Chondrocyte (in vitro differentiated cells): ENCODE measurements around the gene CHML. TPM values are rescaled to one million over a fixed set of nuclear protein-coding genes. Genes with fewer than 3 reads are reported as not detected.

ENCODE experiments used
- DNase-seq: peaks from one replicate; pipeline ENCODE4 v3.0.0; 2021; ENCODE audit warnings: mixed read lengths, low spot score
- H3K27ac Mint-ChIP-seq: one replicate; pipeline ENCODE4 v1.8.0; 2021; ENCODE audit warnings: mild to moderate bottlenecking, moderate library complexity, mixed read lengths; ENCODE audit not compliant: unreplicated experiment
- H3K27me3 Mint-ChIP-seq: 2 replicates; pipeline ENCODE4 v1.8.0; 2021; ENCODE audit warnings: low read depth, mixed read lengths
- H3K36me3 Mint-ChIP-seq: 2 replicates; pipeline ENCODE4 v1.8.0; 2021; ENCODE audit warnings: low read depth, mixed read lengths
- H3K4me1 Mint-ChIP-seq: 2 replicates; pipeline ENCODE4 v1.8.0; 2021; ENCODE audit warnings: low read depth, mild to moderate bottlenecking, mixed read lengths
- H3K4me3 Mint-ChIP-seq: one replicate; pipeline ENCODE4 v1.8.0; 2021; ENCODE audit warnings: mild to moderate bottlenecking, moderate library complexity, mixed read lengths; ENCODE audit not compliant: unreplicated experiment
- H3K9me3 Mint-ChIP-seq: 2 replicates; pipeline ENCODE4 v1.8.0; 2021; ENCODE audit warnings: low read depth, mixed read lengths
- total RNA-seq: library from RNA; stranded (reverse); gene quantifications from 3 replicates; pipeline ENCODE4 v1.2.1, GENCODE V29; 2021
- TF ChIP-seq, protein P1 (sequence below): fragments of 200-600 bp; sonication (generic); IDR thresholded peaks from 2 replicates; pipeline ENCODE4 v1.5.0; 2021; ENCODE audit warnings: antibody characterized with exemption, mild to moderate bottlenecking, moderate library complexity

CHML gene
- total RNA-seq, 1 donor from 2014 or later = 14.0 TPM

DNA sequence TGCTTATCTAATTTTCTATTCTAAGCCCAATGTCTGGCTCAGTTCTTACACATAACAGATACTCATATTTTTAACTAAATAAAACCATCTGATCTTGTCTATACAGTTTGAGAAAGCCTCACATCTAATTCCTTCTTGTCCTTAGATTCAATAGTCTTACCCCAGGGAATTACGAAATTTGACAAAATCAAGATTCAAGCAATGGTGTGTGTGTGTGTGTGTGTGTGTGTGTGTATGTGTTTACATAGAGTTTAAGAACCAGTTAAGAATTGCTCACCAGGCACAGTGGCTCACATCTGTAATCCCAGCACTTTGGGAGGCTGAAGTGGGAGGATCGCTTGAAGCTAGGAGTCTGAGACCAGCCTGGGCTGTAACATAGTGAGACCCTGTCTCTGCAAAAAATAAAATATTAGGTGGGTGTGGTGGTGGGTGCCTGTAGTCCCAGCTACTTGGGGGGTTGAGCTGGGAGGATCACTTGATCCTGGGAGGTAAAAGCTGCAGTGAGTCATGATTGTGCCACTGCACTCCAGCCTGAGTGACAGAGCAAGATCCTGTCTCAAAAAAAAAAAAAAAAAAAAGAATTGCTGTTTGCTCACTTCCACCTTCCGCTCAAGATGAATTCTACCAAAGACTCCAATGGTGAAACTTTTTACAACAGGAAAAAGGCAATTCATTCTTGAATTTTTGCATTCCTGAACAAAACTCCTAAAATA, 18.1 kb upstream of the CHML start:
- TF ChIP-seq, protein P1, sequence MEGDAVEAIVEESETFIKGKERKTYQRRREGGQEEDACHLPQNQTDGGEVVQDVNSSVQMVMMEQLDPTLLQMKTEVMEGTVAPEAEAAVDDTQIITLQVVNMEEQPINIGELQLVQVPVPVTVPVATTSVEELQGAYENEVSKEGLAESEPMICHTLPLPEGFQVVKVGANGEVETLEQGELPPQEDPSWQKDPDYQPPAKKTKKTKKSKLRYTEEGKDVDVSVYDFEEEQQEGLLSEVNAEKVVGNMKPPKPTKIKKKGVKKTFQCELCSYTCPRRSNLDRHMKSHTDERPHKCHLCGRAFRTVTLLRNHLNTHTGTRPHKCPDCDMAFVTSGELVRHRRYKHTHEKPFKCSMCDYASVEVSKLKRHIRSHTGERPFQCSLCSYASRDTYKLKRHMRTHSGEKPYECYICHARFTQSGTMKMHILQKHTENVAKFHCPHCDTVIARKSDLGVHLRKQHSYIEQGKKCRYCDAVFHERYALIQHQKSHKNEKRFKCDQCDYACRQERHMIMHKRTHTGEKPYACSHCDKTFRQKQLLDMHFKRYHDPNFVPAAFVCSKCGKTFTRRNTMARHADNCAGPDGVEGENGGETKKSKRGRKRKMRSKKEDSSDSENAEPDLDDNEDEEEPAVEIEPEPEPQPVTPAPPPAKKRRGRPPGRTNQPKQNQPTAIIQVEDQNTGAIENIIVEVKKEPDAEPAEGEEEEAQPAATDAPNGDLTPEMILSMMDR = no peak
- Mint-ChIP-seq H3K27ac (peak overlapping the region; percentile 47), H3K27me3 (no peaks in the 10 kb centered on the region), H3K9me3 (peaks cover 3% of the 10 kb centered on the region), H3K36me3 (no peaks in the 10 kb centered on the region), H3K4me1 (peaks cover 9% of the 10 kb centered on the region), H3K4me3 (no peak overlapping the region)
- DNase-seq = no peak

DNA sequence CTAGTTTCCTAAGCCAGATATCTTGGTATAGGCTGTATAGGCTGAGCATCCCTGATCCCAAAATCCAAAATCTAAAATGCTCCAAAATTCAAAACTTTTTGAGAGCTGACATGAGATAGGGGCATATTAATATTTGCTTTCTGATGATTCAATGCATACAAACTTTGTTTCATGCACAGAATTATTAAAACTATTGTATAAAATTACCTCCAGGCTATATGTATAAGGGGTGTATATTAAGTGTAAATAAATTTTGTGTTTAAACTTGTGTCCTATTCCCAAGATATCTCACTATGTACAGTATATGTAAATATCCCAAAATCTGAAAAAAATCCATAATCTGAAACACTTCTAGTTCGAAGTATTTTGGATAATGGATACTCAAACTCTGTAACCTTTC, 14.5 kb upstream of the CHML start:
- no peak overlapping the region for H3K4me3 Mint-ChIP-seq
- H3K27me3 Mint-ChIP-seq = peaks cover 9% of the 10 kb centered on the region
- no peaks in the 10 kb centered on the region for H3K36me3 Mint-ChIP-seq
- H3K4me1 Mint-ChIP-seq = peaks cover 9% of the 10 kb centered on the region
- peaks cover 3% of the 10 kb centered on the region for H3K9me3 Mint-ChIP-seq
- H3K27ac Mint-ChIP-seq = no peak overlapping the region
- TF ChIP-seq, protein P1 = no peak
- DNase-seq = no peak

DNA sequence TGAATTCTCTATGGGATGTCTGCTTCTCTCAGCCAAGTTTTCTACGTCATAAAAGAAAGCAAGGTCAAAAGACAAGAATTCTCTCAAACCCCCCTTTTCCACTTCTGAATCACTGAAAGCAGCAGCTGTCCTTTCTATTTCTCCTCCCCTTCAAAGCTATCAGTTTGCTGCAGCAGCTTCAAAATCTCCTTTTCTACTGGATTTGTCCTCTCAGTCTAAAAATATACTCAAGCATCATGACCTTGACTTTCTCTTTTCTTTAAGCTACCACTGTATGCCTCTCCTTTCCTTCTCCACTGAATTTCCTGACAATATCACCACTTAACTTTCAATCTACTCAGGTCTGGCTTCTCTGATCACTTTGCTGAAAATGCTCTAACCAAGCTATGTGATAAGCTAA, 13.8 kb upstream of the CHML start:
- Mint-ChIP-seq H3K36me3 (no peaks in the 10 kb centered on the region), H3K27ac (no peak overlapping the region), H3K27me3 (peaks cover 9% of the 10 kb centered on the region), H3K4me1 (peaks cover 9% of the 10 kb centered on the region), H3K4me3 (no peak overlapping the region), H3K9me3 (peaks cover 5% of the 10 kb centered on the region)
- TF ChIP-seq, protein P1 = no peak
- DNase-seq = no peak

DNA sequence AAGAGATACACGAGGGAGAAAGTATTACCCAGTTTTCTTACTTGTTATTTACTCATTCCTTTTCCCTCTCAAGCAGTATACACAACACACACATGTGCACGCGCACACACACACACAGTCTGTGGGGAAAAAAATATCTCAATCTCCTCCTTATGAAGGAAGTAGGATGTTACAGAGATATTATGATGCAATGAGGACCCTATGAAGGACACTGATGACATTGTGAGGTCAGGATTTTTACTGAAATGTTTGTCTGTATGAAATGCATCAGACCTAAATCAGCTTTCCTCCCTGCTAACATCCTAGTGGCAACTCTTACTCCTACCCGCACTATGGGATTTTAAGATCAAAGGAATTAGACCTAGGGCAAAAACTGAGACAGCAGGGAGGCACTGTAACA, 11.8 kb upstream of the CHML start, which contains the start of gene WDR64:
WDR64 (plus strand) TSS at position 270 of the 400 bp plus-strand sequence. CDS start 204 bp downstream, outside the sequence.
- peaks cover 6% of the 10 kb centered on the region for H3K4me1 Mint-ChIP-seq
- no peak within 1 kb of the TSS for H3K4me3 Mint-ChIP-seq
- TF ChIP-seq, protein P1 = no peak
- no peaks in the 10 kb centered on the region for H3K36me3 Mint-ChIP-seq
- DNase-seq = no peak
- H3K27me3 Mint-ChIP-seq = peaks cover 9% of the 10 kb centered on the region
- peaks cover 3% of the 10 kb centered on the region for H3K9me3 Mint-ChIP-seq
- no peak within 1 kb of the TSS for H3K27ac Mint-ChIP-seq

DNA sequence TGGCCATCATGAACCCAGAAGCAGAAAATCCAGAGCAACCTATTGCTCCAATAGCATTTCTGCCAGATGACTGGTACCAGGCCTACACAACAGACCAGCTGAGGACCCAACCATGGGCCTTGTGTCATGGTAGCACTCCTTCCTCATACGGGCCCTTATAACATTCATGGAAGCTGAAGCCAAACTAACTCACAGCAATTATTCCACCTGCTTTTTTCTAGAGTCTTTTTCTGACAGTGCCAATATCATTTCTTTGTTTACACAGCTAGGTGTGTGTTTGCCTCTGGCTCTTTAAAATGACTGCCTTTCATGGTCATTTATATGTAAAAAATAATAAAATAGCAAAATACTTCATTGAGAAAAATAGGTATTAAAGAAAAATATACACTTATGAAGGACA, 8.0 kb upstream of the CHML start:
- TF ChIP-seq, protein P1 = no peak
- Mint-ChIP-seq H3K4me3 (no peak overlapping the region), H3K27ac (no peak overlapping the region), H3K4me1 (no peaks in the 10 kb centered on the region), H3K27me3 (peaks cover 9% of the 10 kb centered on the region), H3K36me3 (no peaks in the 10 kb centered on the region), H3K9me3 (peaks cover 3% of the 10 kb centered on the region)
- DNase-seq = no peak
